Fibroblast of skin of right biceps (primary cell): Measurements from ENCODE around the gene PCBP3.
"Not testable (repeated sequence)": the region's sequence is repeated elsewhere in the genome, so short reads cannot be mapped to it uniquely, and the experiment has no call there.

Source experiments
- DNase-seq: peaks from one replicate; pipeline ENCODE4 v3.0.0-alpha.2; 2013

The PCBP3 gene

DNA sequence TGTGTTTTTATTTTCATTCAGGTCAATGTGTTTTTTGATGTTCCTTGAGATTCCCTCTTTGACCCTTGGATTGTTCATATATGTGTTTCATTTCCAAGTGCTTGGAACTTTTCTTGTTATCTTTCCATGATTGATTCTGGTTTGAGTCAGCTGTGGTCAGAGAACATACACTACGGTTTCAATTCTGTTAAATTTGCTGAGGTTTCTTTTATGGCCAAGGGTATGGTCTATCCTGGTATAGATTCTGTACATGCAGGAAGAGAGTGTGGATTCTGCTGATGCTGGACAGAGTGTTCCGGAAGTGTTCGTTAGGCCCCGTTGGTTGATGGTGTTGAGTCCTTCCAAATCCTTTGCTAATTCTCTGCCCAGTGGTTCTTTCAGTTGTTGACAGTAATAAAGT, 239.6 kb downstream of the PCBP3 start:
- no peak for DNase-seq

DNA sequence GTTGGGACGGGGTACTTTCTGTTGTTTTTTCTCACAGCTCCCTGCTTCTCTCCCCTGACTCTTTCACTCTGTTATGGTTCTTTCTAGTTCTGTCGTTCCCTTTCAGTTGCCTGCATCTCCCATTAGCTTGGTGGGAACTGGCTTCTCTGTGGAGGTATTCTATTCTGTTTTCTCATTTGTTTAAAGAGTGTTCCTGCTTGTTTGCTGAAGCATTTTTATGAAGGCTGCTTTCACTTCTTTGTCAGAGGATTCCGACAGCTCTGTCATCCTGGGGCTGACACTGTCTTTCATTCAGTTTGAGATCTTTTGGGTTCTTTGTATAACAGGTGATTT, 242.0 kb downstream of the PCBP3 start:
- no peak for DNase-seq

DNA sequence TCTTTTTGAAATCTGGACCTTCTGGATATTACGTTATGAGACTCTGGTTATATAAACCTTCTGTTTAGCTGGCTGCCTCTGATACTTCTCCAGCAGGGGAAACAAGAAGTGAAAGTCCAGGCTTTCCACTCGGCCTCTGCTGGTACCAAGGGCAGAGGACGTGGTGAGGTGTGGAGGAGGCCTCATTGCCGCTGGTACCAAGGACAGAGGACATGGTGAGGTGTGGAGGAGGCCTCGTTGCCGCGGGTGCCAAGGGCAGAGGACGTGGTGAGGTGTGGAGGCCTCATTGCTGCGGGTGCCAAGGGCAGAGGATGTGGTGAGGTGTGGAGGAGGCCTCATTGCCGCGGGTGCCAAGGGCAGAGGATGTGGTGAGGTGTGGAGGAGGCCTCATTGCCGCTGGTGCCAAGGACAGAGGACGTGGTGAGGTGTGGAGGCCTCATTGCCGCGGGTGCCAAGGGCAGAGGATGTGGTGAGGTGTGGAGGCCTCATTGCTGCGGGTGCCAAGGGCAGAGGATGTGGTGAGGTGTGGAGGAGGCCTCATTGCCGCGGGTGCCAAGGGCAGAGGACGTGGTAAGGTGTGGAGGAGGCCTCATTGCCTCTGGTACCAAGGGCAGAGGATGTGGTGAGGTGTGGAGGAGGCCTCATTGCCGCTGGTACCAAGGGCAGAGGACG, 242.5 kb downstream of the PCBP3 start:
- DNase-seq, result not testable (repeated sequence)

DNA sequence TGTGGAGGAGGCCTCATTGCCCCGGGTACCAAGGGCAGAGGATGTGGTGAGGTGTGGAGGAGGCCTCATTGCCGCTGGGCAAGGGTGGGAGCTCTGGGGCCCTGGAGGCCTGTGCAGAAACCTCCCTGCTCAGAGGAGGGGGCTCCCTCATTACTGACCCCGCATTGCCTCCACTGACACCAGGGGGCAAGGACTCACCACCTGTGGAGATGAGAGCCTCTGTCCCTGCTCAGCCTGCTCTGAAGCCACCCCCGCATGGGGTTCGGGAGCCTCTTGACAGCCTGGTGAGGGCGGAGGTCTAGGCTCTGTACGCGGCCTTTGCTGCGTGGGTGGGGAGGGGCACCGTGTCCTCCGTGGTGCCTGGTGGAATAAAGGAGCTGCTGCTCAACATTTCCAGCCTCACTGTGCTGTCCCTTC, 243.1 kb downstream of the PCBP3 start:
- no peak for DNase-seq

DNA sequence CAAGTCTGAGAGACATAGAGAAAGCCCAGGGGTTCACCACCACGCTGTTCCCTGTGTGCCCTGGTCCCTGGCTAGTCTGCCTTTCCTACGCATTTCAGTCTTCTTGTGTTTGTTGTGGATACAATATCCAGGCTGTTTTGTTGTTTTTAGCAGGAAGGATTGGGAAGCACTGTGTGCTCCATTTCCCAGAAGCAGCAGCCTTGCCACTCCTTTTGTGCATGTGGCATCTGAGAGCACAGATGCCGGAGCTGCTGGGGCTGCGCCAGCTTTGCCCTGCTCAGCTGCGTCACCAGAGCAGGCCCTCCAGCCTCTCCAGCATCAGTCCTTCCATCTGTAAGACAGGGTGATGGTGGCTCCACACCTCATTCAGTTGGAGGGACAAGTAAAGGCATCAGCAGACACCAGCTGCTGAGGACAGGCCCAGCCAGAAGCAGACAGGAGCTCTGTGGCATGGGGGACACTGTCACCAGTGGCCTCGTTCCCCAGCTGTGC, 243.6 kb downstream of the PCBP3 start:
- no peak for DNase-seq

DNA sequence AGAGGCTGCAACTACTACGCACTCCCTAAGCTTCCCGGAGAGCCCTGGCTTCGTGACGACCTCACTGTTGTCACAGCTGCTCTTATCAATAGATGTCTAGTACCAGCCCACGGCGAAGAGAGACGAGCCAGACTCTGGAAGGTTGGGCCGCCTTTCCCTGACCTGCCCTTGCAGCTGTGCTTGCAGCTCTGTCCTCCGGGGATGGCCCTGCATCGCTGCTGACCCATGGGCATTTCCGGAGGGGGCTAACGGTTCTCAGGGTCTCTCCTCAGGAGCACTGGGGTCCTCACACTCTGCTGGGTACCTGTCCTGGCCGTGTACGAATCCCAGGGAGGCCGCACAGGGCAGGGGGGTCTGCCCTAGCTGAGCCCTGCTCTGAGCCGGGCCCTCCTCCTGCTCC, 244.3 kb downstream of the PCBP3 start:
- DNase-seq, result no peak

DNA sequence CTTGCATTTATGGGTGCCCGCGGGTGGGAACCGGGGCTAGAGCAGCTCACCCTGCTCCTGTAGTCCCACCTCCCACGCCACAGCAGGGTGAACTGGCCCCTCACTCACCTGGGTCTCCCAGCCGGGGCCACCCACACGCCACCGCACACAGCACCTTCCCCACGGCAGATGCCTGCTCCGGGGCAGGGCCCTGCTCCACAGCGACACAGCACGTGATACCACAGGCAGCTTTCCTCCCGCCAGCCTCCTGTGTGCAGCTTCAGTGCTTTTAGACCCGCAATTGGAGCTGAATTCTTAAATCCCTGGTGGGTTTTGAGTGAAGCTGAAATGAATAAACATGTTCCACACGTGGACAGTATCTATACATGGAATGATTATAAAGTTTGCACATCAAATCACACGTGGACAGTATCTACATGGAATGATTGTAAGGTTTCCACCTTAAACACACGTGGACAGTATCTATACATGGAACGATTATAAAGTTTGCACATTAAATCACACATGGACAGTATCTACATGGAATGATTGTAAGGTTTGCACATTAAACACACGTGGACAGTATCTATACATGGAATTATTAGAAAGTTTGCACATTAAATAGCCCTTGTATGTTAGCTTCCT, 245.0 kb downstream of the PCBP3 start:
- no peak for DNase-seq

DNA sequence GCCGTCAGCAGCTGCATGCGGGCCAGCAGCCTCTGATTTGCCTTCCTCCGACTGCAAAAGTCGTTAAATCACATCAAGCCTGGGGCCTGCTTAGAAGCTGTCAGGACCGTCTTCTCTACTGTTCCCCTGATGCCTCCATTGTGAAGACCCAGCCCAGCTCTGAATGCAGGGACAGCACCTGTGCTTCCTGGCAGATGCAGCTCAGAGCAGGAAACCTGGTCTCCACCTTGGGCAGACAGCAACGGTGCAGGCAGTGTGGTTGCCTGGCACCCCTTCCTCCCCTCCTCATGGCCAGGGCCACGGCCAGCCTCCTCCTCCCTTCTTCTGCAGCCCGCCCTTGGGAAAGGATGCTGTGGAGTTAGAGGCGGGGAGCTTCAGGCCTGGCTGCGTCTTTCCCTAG, 245.7 kb downstream of the PCBP3 start:
- no peak for DNase-seq

DNA sequence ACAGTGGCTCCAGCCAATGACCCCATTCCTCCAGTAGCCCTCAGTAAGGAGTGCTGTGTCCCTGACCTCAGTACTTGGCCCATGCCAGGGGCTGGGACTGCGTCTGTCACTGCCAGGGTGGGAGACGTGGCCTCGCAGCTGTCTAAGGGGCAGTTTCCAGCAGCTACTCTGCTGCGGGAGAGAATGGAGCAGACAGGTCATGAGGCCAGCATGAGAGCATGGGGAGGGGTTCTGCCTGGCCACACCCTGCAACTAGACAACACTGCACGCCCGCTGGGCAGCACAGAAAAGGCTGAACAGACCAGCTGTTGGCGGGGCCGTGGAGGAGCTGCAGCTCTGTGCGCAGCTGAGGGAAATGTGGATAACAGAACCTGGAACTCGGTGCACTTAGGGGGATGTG, 246.4 kb downstream of the PCBP3 start:
- no peak for DNase-seq

DNA sequence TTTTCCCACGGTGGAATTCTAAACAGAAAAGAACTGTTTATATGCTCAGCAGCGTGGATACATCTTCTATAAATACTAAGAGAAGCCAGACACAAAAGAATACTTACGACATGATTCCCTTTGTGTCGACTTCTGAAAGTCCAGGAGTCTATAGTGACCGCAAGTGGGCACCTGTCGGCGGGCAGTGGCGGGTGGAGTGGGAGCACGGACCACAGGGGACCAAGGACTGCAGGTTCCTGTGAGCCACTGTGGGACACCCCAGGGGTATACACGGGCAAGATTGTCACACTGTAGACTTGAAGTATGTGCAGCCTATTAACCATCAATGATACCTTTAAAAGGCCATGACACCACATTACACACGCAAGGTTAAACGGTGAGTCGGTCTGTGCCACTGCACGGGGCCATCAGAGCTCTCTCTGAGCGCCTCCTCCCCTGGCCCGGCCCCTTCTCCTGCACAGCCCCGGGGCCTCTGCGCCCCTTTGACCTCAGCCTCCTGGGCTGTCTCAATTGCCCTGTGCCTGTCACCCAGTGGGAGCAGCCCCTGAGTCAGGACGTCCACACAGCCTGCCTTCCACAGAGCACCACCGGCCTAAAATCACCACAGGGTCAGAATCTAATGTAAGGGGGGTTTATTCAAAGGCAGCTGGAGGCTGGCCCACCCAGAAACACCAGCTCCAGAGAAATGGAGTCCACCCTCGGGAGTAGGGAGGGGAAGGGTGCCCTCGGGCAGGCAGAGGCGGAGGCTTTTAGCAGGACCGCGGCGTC, 248.0 kb downstream of the PCBP3 start:
- no peak for DNase-seq

DNA sequence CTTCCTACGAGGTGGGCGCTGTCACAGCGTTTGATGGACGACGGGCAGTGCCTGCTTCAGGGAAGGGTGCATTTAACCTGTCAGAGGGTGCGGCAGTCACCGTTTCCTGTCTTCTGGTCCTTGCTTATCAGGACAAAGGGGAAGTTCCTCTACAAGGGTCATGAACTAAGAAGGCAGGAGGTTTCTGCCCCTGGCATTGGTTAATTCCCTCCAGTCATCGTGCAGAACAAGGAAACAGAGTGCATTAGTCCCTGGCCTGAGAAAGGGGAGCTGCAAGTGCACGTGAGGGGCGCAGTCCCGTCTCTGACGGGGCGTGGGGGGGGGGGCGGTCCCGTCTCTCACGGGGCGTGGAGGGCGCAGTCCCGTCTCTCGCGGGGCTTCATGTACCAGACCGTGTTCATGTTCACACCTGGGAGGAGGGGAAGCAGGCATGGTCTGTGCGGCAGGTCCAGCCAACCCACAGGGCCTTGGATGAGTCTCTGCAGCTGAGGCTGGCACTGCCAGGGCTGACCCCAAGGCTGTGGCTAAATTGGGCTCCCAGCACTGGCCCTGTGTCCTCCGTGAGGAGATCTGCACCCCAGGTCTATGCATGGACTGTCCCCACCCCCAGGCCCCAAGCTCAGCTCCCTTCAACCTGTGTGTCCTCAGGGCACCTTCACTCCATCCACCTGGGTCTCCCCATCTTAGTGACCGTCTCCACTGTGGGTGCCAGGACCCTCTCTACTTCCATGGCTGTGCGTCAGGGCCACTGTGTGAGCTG, 248.8 kb downstream of the PCBP3 start:
- no peak for DNase-seq

DNA sequence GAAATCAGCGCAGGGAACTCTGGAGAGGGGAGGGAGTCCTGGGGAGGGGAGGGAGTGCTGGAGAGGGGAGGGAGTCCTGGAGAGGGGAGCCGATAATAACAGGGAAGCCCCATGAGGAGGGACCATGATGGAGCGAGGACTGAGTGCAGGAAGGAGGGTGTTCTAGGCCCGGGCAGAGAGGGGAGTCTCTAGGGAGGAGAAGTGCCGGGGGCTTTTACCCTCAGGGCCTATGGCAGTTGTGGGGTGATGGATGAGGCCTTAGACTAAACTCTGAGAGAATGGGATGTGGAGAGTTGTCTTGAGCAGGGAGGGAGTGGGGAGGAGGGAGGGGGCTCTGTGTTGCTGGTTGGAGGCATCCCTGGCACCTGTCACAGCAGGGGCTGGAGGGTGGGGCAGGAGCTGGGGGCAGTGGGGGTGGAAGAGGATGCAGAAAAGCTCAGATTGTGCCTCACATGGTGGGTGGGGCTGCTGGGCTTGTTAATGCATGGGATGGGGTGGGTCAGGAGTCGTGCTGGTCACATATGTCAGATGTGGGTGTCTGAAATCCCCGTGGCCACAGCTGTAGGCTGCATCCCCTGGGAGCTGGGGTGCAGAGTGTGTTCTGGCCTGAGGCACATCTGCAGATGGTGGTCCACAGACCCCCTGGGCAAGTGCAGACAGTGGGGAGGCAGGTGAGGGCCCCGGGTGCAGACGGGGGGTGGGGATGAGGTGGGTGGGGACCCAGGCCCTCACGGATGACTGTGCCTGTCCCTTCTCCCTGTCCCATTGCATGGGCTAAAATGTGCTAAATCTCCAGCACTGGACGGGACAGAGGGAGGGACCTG, 249.6 kb downstream of the PCBP3 start:
- DNase-seq, result no peak

DNA sequence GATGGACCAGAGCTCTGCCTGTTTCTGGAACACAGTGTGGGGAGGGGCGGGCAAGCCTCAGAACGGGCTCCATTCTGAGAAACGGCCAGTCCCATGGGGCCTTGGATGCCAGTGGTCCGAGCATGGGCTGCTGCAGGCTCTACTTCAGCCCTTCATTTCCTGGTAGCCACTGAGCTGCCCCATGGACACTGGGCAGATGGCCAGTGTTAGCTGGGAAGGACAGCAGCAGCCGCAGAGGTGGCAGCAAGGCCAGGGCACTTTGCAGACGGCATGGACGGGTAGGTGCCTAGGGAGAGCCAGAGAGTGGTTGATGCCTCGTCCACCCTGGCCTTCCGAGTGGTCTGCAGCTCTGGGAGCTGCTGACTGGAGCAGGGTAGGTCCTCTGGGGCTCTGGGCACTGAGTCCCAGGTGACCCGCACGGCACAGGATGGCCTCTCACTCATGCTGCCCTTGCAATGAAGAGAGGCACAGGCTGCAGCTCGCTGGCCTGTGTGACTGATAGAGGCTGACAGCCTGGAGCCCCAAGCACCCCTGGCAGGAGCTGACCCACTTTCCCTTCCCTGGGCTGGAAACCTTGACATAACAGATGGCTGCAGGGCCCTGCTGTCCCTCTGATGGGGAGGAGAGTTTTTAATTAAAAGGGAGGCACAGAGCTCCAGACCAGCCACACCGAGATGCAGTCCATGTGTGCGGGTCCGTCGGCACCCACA, 250.4 kb downstream of the PCBP3 start:
- DNase-seq, result no peak

DNA sequence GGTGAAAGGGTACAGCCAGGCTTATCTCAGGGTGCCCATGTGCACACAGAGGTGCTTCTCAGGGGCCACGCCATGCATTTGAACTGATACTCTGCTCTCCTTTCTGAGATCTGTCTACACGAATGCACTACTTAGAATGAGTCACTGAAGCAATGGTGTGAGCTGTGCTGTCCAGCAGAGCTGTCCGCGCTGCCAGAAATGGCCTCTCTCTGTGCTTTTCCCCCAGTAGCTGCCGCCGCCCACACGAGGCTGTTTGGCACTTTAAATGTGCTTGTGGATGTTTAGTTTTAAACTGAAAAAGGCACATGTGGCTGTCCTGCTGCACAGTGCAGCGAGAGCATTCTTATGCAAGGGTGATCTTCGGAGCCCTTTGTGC, 250.9 kb downstream of the PCBP3 start:
- peak; percentile 37 for DNase-seq

DNA sequence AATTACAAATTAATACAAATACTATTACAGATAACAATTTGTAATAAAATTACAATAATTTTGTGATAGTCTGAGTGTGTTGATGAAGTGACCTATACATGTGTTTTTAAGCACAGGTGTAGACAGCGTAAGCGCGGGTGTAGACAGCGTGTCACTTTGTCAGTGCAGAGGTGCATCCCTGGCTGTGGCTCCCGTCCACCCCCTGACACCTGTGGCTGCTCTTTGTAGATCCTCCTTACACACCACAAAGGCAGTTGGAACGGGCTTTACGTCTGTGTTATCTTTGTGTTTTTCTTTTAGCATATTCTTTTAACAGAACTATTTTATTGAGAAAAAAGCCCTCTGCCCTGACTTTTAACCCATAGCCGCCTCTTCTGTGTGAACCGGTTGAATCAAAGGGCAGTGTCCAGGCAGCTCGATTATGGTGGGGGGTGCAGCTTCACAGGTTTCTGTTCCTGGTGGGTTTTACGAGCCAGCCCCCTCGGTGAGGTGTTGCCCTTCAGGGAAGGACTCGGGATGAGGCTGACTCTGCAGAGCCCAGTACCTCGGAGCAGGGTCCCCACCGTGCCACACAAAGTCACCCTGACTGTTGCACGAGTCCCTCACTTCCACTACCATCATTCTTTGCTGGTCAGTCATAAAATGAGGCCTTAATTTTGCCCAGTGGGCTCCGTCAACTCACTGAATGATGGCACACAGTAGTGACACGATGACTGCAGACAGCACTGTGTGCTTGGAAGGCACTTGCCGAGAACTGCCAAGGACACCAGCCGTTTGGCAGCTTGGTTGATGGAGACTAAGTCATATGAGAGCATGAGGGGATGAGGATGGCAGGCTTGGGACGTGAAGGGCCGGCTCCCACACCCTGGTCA, 251.6 kb downstream of the PCBP3 start:
- DNase-seq, result no peak

DNA sequence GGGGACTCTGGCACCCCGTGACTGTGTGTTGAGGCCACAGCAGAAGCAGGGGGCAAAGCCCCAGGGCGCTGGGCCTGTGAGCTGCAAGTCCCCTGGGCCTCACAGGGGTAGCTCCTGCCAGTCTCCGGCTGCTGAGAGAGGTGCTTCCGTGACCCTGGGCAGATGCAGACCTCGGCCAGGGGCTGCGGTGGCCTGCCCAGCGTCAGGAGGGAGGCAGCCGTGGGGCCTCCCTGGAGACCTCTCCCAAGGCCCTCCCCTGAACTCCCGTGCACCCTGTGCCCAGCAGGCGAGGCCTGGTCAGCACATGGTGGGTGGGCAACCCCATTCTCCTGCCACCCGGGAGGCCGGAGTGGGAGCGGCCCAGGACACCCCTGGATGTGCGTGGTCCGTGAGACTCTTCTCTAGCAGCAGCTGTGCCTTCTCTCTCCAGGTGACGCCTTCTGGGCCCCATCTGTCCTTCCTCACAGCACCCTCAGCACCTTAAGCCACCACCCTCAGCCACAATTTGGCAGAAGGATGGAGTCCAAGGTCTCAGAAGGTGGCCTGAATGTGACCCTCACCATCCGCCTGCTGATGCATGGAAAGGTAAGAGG, 252.3 kb downstream of the PCBP3 start:
- DNase-seq, result no peak

DNA sequence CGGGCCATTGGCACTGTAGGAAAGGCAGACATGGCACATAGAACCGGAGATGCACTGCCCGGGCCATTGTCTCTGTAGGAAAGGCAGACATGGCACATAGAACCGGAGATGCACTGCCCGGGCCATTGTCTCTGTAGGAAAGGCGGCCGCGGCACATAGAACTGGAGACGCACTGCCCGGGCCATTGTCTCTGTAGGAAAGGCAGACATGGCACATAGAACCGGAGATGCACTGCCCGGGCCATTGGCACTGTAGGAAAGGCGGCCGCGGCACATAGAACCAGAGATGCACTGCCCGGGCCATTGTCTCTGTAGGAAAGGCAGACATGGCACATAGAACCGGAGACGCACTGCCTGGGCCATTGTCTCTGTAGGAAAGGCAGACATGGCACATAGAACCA, 252.9 kb downstream of the PCBP3 start:
- not testable (repeated sequence) for DNase-seq

DNA sequence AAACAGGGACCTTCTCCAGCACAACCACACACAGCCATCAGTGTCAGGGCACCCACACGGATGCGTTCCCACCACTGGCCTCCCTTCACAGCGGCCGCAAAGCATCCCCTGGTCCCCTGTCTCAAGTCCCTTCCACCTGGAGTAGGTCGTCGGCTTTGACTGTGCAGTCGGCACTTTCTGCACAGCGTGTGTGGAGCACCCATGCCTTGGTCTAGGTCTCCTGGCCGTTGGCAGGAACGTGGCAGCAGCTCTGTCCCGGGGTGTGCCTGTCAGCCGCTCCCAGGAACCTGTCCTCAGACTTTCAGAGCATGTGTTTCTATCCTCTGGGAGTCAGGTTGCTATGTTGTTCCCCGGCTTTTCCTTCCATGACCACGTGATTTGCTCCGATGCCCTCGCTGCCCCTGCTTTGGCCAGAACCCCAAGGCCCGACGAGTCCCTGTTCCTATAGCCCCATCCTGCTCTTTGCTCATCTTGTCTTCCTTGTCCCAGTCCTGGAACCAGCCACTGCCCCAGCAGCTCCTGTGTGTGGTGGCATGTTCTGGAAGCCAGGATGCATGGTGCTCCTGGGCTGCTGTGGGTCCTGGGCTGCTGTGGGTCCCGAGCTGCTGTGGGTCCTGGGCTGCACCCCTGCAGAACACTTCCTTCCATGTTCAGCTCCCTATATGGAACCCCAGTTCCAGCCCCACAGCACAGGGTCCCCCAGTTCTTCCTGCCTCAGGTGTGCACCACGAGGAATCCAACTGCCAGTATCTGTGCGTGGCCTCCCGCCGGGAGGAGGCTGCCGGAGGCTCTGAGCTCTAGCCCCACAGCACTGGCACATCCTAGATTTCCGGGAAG, 253.9 kb downstream of the PCBP3 start:
- no peak for DNase-seq

DNA sequence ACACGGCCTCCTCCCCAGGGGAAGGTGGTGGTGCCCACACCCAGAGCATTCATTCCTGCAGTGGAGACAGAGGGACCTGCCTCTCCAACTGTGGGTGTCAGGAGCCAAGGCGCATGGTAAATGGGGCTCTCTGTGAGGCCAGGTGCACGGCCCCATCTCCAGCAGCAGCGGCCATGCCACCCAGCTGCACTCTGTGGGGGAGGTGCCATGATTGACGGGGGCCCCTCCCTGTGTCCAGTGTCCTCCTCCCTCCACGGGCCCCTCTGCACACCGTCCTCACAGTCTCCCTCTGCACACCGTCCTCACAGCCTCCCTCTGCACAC, 254.5 kb downstream of the PCBP3 start:
- DNase-seq, result no peak

DNA sequence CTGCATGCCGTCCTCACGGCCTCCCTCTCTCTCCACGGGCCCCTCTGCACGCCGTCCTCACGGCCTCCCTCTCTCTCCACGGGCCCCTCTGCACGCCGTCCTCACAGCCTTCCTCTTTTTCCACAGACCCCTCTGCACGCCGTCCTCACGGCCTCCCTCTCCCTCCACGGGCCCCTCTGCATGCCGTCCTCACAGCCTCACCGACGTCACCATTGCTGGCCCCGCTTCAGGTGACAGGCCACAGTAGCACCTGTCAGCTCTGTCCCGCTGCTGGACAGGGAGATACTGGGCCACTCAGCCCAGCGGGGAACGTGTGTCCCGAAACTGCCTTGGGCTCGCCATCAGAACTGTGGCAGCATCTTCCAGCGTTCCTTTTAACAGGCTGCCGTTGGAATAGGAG, 255.3 kb downstream of the PCBP3 start:
- no peak for DNase-seq
